ENCODE results near the gene RFTN1. TPM values are rescaled to one million over a fixed set of nuclear protein-coding genes. Genes with fewer than 3 reads are reported as not detected.

Gene RFTN1
- total and polyA plus RNA-seq, 9 of the 15 experiments (the other 6 are each of a cell fraction or from before 2014, with no cell fraction given): 0.08 to 0.51 (median 0.11) TPM; not detected in 6

- ChIA-PET POLR2A (no interaction called here), CTCF (ENCODE audit: low intra/inter-chr PET ratio) (no interaction called here)
- no peak overlapping the region for H3K27ac ChIP-seq (ENCODE audit: extremely low read depth, low read depth, low read length)
- H3K4me2 ChIP-seq (ENCODE audit: insufficient read depth, low read length): no peak overlapping the region
- TF ChIP-seq RREB1 (CRISPR knock-in tag; IDR thresholded peaks at IDR 0.05) (no peak), MYBL2 (IDR thresholded peaks at IDR 0.05; ENCODE audit: low read depth) (no peak), MYBL2 (CRISPR knock-in tag; IDR thresholded peaks at IDR 0.05; ENCODE audit: borderline replicate concordance) (no peak), MXD1 (CRISPR knock-in tag; IDR thresholded peaks at IDR 0.05; ENCODE audit: borderline replicate concordance, poor library complexity, severe bottlenecking) (no peak), ELF2 (CRISPR knock-in tag; IDR thresholded peaks at IDR 0.05) (no peak), ETV6 (IDR thresholded peaks at IDR 0.05; ENCODE audit: borderline replicate concordance in 1 of 2, low read depth in 2 of 2, low read length in 1 of 2) (no peak), ETV6 (CRISPR knock-in tag; IDR thresholded peaks at IDR 0.05; ENCODE audit: borderline replicate concordance) (no peak), ZNF449 (CRISPR knock-in tag; IDR thresholded peaks at IDR 0.05) (no peak), ZNF75A (CRISPR knock-in tag; IDR thresholded peaks at IDR 0.05) (no peak), ZNF444 (CRISPR knock-in tag; IDR thresholded peaks at IDR 0.05) (no peak), MAFF (IDR thresholded peaks at IDR 0.05; ENCODE audit: low read length) (no peak), MECOM (CRISPR knock-in tag; IDR thresholded peaks at IDR 0.05) (no peak), CBFA2T2 (conservative IDR thresholded peaks at IDR 0.05) (no peak), PTRF (tag; IDR thresholded peaks at IDR 0.05) (no peak), NCOR1 (IDR thresholded peaks at IDR 0.05) (no peak), BRD9 (IDR thresholded peaks at IDR 0.05; ENCODE audit: low read depth, partially characterized antibody) (no peak), MCM7 (IDR thresholded peaks at IDR 0.05) (no peak), TCF7 (IDR thresholded peaks at IDR 0.05; ENCODE audit: borderline replicate concordance) (no peak), ZNF212 (CRISPR knock-in tag; IDR thresholded peaks at IDR 0.05) (no peak)
- ATAC-seq: no peak
- no peak overlapping the region for H3K4me3 ChIP-seq
- no peaks in the 10 kb centered on the region for H3K9me3 ChIP-seq (replicated peaks; ENCODE audit: control insufficient read depth, insufficient read depth, low read depth, low read length)
- intact Hi-C loops (cut with micrococcal nuclease) (no loop called here), in situ Hi-C loops (cut with MboI) (no loop called here)
- H3K4me1 ChIP-seq (replicated peaks in 1 of 2; ENCODE audit: control insufficient read depth in 2 of 2, insufficient read depth in 2 of 2, low read length in 2 of 2): no peaks in the 10 kb centered on the region
- WGBS (ENCODE audit: insufficient coverage, low coverage, missing lambda C conversion rate): 0% methylated on average over 7 of the region's 7 CpGs
- no peaks in the 10 kb centered on the region for H4K20me1 ChIP-seq (replicated peaks; ENCODE audit: control insufficient read depth, insufficient read depth, low read length)
- H3K9ac ChIP-seq (ENCODE audit: insufficient read depth in 1 of 2, low read depth in 2 of 2, low read length in 2 of 2): no peak overlapping the region
- 0 out of 5 replicates have a peak, but pooled peaks cover 0 to 4% of the 10 kb centered on the region in 2 experiments for H3K27me3 ChIP-seq (ENCODE audit: control insufficient read depth in 2 of 2, insufficient read depth in 2 of 2, low read length in 2 of 2)
- H3K36me3 ChIP-seq (ENCODE audit: control insufficient read depth, insufficient read depth, low read length): no peaks in the 10 kb centered on the region
- no peak for DNase-seq (ENCODE audit: extremely low read depth in 1 of 4, low spot score in 3 of 4)
- BruUV-seq (replicated peaks): no TSS peak
- no peaks in the 10 kb centered on the region for H3K79me2 ChIP-seq (ENCODE audit: control insufficient read depth, insufficient read depth, low read length)
- FAIRE-seq: no peak
- no peak overlapping the region for H2AFZ ChIP-seq (ENCODE audit: low read depth, low read length)
- no peaks in the 10 kb centered on the region for H3K9me1 ChIP-seq (ENCODE audit: control insufficient read depth, insufficient read depth, low read length)
Measured at GRCh38 chr3:16474920-16475319, 38.6 kb downstream of the RFTN1 start.
